CD4-positive, alpha-beta memory T cell (primary cell): Measurements from ENCODE around the gene APBA2. TPM values are rescaled to one million over a fixed set of nuclear protein-coding genes. Genes with fewer than 3 reads are reported as not detected.
"Not testable (repeated sequence)": the region's sequence is repeated elsewhere in the genome, so short reads cannot be mapped to it uniquely, and the experiment has no call there.

Source experiments
- CTCF ChIA-PET: fragments of 350-600 bp; sonication (Branson Sonifier 250); formaldehyde crosslinking; loops from one replicate; lab custom pipeline; 2021; ENCODE audit warnings: inconsistent platforms; ENCODE audit not compliant: partially characterized antibody; lab: Charles Lee
- POLR2A ChIA-PET: fragments of 350-600 bp; sonication (Branson Sonifier 250); formaldehyde crosslinking; loops from one replicate; lab custom pipeline; 2021; ENCODE audit not compliant: partially characterized antibody; lab: Charles Lee
- DNase-seq, 5 donors: peaks; one replicate each; pipeline versions ENCODE4 v3.0.0 to v3.0.0-alpha.2; 2020 to 2022; ENCODE audit warnings: mixed read lengths in 1 of 5
- H3K27ac ChIP-seq: one replicate; pipeline ENCODE4 v1.7.0; 2013; ENCODE audit warnings: low read depth, low read length
- H3K27me3 ChIP-seq: 2 replicates; pipeline ENCODE4 v1.7.0; 2013; ENCODE audit warnings: mild to moderate bottlenecking, low read length, moderate library complexity; ENCODE audit not compliant: insufficient read depth
- H3K36me3 ChIP-seq: 2 replicates; pipeline ENCODE4 v1.7.0; 2013; ENCODE audit warnings: mild to moderate bottlenecking, low read length, moderate library complexity; ENCODE audit not compliant: insufficient read depth
- H3K4me1 ChIP-seq: 2 replicates; pipeline ENCODE4 v1.7.0; 2013; ENCODE audit warnings: mild to moderate bottlenecking, low read length, moderate library complexity; ENCODE audit not compliant: insufficient read depth
- H3K4me3 ChIP-seq, 2 donors: one replicate each; pipeline ENCODE4 v1.7.0; 2013; ENCODE audit warnings: low read length in 2 of 2, mild to moderate bottlenecking in 1 of 2
- H3K9me3 ChIP-seq, 2 donors: one replicate each; pipeline ENCODE4 v1.7.0; 2013; ENCODE audit warnings: low read length in 2 of 2, control low read depth in 1 of 2; ENCODE audit not compliant: control insufficient read depth in 1 of 2
- H3K27ac Mint-ChIP-seq, 7 donors: one replicate each; pipeline ENCODE4 v1.8.0; 2020 to 2021; ENCODE audit warnings: mixed read lengths in 7 of 7, mild to moderate bottlenecking in 6 of 7, inconsistent platforms in 3 of 7, moderate library complexity in 3 of 7
- H3K27me3 Mint-ChIP-seq, 2 donors: one replicate each; pipeline ENCODE4 v1.8.0; 2020 to 2021; ENCODE audit warnings: mixed read lengths in 2 of 2
- H3K36me3 Mint-ChIP-seq, 2 donors: one replicate each; pipeline ENCODE4 v1.8.0; 2020 to 2021; ENCODE audit warnings: mixed read lengths in 2 of 2, inconsistent platforms in 1 of 2, mild to moderate bottlenecking in 1 of 2
- H3K4me1 Mint-ChIP-seq, 4 donors: one replicate each; pipeline ENCODE4 v1.8.0; 2020 to 2021; ENCODE audit warnings: mixed read lengths in 4 of 4, mild to moderate bottlenecking in 1 of 4
- H3K4me3 Mint-ChIP-seq, 8 donors: one replicate each; pipeline ENCODE4 v1.8.0; 2020 to 2021; ENCODE audit warnings: mixed read lengths in 8 of 8, mild to moderate bottlenecking in 7 of 8, moderate library complexity in 6 of 8, inconsistent platforms in 3 of 8
- H3K9me3 Mint-ChIP-seq, 8 donors: one replicate each; pipeline ENCODE4 v1.8.0; 2020 to 2021; ENCODE audit warnings: mixed read lengths in 8 of 8, mild to moderate bottlenecking in 5 of 8, inconsistent platforms in 3 of 8, moderate library complexity in 1 of 8
- intact Hi-C: fragments of 100-400 bp; cut with micrococcal nuclease; formaldehyde crosslinking; loops from one replicate; pipeline ENCODE4 v1.15.1; 2023
- polyA plus RNA-seq, 2 donors: library from polyadenylated mRNA; unstranded; fragments of 300-500 nt; fragmentation: Illumina TruSeq; gene quantifications; one replicate each; pipeline ENCODE4 v1.2.3, GENCODE V29; 2021
- total RNA-seq, 2 experiments: library from RNA; stranded (reverse); gene quantifications; one replicate each; pipeline ENCODE4 v1.2.3, GENCODE V29; 2021

APBA2 gene
- total and polyA plus RNA-seq, 4 experiments from 2014 or later: 11.1 to 57.3 (median 40.4) TPM

DNA sequence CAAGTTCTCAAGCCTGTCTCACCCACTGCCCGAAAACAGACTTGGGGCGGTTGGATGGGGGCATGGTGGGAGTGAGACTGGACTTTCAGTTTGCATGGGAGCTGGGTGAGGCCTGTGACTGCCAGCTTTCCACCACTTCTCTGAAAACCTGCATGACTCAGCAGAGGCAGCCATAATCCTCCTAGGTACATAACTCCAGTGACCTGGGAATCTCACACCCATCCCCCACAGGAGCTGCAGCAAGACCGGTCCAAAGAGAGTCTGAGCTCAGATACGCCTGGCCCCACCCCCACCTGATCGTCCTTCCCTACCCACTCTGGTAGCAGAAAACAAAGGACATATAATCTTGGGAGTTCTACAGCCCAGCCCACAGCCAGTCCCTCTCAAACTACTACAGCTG, 276.6 kb downstream of the APBA2 start:
- no peaks in the 10 kb centered on the region for H3K4me1 ChIP-seq
- no peak overlapping the region for H3K4me3 ChIP-seq
- H3K36me3 ChIP-seq: no peaks in the 10 kb centered on the region
- peaks cover 0 to 31% (median 15%) of the 10 kb centered on the region in 8 donors for H3K9me3 Mint-ChIP-seq
- H3K9me3 ChIP-seq: no peaks in the 10 kb centered on the region
- ChIA-PET POLR2A (no interaction called here), CTCF (no interaction called here)
- no peaks in the 10 kb centered on the region for H3K36me3 Mint-ChIP-seq
- intact Hi-C loops: no loop called here
- H3K27ac Mint-ChIP-seq: no peak overlapping the region
- H3K4me1 Mint-ChIP-seq: peaks cover 0 to 5% (median 0%) of the 10 kb centered on the region in 4 donors
- DNase-seq: no peak
- no peak overlapping the region for H3K4me3 Mint-ChIP-seq
- H3K27me3 ChIP-seq: no peaks in the 10 kb centered on the region
- H3K27ac ChIP-seq: no peak overlapping the region
- H3K27me3 Mint-ChIP-seq: peaks cover 20 to 32% of the 10 kb centered on the region in 2 donors

DNA sequence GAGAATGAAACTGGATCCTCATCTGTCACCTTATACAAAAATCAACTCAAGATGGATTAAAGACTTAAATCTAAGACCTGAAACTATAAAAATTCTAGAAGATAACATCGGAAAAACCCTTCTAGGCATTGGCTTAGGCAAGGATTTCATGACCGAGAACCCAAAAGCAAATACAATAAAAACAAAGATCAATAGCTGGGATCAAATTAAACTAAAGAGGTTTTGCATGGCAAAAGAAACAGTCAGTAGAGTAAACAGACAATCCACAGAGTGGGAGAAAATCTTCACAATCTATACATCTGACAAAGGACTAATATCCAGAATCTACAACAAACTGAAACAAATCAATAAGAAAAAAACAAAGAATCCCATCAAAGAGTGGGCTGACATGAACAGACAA, 281.3 kb downstream of the APBA2 start:
- Mint-ChIP-seq H3K9me3 (peaks cover 0 to 18% (median 5%) of the 10 kb centered on the region in 8 donors), H3K27me3 (peaks cover 14 to 21% of the 10 kb centered on the region in 2 donors)
- H3K4me3 Mint-ChIP-seq, POLR2A ChIA-PET, H3K27me3 ChIP-seq, H3K4me3 ChIP-seq, H3K4me1 Mint-ChIP-seq, H3K9me3 ChIP-seq, H3K36me3 ChIP-seq, DNase-seq, H3K27ac ChIP-seq, H3K27ac Mint-ChIP-seq, H3K36me3 Mint-ChIP-seq, intact Hi-C loops, CTCF ChIA-PET, H3K4me1 ChIP-seq: not testable (repeated sequence)

Other genes starting within 250 kb of the APBA2 start
- 1 to 10 TPM; 2.9 to 3.1 TPM for gene GOLGA8M, start 173.6 kb upstream of the APBA2 start, total RNA-seq
- gene GOLGA8M, start 173.6 kb upstream of the APBA2 start, polyA plus RNA-seq: not detected
- not detected for gene GOLGA6L7, start 37.3 kb upstream of the APBA2 start, total RNA-seq
- gene GOLGA6L7, start 37.3 kb upstream of the APBA2 start, polyA plus RNA-seq: not detected